C4-2B (cell line): Measurements from ENCODE around the gene PDE4B.

Source experiments
- CTCF ChIP-seq: fragments of 450-650 bp; conservative IDR thresholded peaks from 2 replicates; pipeline ENCODE4 v1.5.1; 2017; ENCODE audit warnings: mild to moderate bottlenecking
- ZFX ChIP-seq: fragments of 450-650 bp; IDR thresholded peaks from 2 replicates; pipeline ENCODE4 v1.6.1; 2017

DNA sequence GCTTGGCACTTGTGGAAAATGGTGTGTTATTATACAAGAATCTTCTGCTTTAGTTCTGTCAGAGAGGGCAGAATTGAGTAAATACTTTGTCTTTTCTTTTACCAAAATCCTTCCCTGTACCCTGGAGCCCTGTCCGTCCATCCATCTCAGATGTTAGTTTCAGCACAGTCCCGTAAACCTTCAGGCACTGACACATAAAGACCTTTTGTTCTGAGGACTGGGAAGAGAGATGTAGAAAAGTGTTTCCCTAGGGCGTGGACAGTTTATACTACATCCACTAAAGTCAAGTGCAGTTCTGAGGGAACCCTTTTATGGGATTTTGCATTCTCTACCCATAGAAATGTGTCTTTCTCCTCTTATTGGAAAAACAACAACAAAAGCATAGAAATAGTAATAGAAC is 162.4 kb downstream of the PDE4B start:
- TF ChIP-seq CTCF (no peak), ZFX (no peak)
